ENCODE results near the gene ARHGEF16. TPM values are rescaled to one million over a fixed set of nuclear protein-coding genes. Genes with fewer than 3 reads are reported as not detected.

ARHGEF16 gene
- total RNA-seq, 1 donor from 2014 or later = 4.1 TPM

GRCh38 chr1:3525551-3526482 is 71.4 kb downstream of the ARHGEF16 start:
- Histone ChIP-seq H3K4me1 (ENCODE audit: insufficient read depth, low read length) (peaks cover 11% of the 10 kb centered on the region), H3K9ac (ENCODE audit: low read length) (no peak overlapping the region), H3K27me3 (ENCODE audit: insufficient read depth, low read length) (peaks cover 3% of the 10 kb centered on the region), H3K27ac (ENCODE audit: low read depth, low read length) (no peak overlapping the region), H3K4me2 (ENCODE audit: low read length) (no peak overlapping the region), H2AFZ (ENCODE audit: low read depth, low read length) (no peak overlapping the region), H3K79me2 (ENCODE audit: insufficient read depth, low read length) (no peaks in the 10 kb centered on the region), H3K36me3 (ENCODE audit: insufficient read depth, low read length) (no peaks in the 10 kb centered on the region), H3K9me3 (ENCODE audit: insufficient read depth, low read depth, low read length) (no peaks in the 10 kb centered on the region), H3K4me3 (ENCODE audit: insufficient read depth, low read depth, low read length) (no peak overlapping the region), H4K20me1 (ENCODE audit: insufficient read depth, low read length) (peaks cover 26% of the 10 kb centered on the region)
- FAIRE-seq (no peak), DNase-seq (ENCODE audit: low read depth) (no peak)
- H3K4me1 Mint-ChIP-seq (ENCODE audit: low read depth, unreplicated experiment) = no peaks in the 10 kb centered on the region
- H3K36me3 Mint-ChIP-seq (ENCODE audit: low read depth, unreplicated experiment) = no peaks in the 10 kb centered on the region
- no peak overlapping the region for H3K27ac Mint-ChIP-seq (ENCODE audit: unreplicated experiment)
- H3K4me3 Mint-ChIP-seq (ENCODE audit: unreplicated experiment) = no peak overlapping the region
- TF ChIP-seq CTCF (IDR thresholded peaks at IDR 0.05; ENCODE audit: insufficient read depth, low read depth, low read length) (no peak), EZH2 (IDR thresholded peaks at IDR 0.05; ENCODE audit: insufficient read depth, low read length) (no peak)
- H3K27me3 Mint-ChIP-seq (ENCODE audit: low read depth, unreplicated experiment) = peaks cover 33% of the 10 kb centered on the region
- no peaks in the 10 kb centered on the region for H3K9me3 Mint-ChIP-seq (ENCODE audit: unreplicated experiment)

GRCh38 chr1:3527774-3528173 is 73.3 kb downstream of the ARHGEF16 start:
- Mint-ChIP-seq H3K27ac (ENCODE audit: unreplicated experiment) (no peak overlapping the region), H3K4me1 (ENCODE audit: low read depth, unreplicated experiment) (peaks cover 2% of the 10 kb centered on the region)

More at GRCh38 chr1:3527774-3528173, 73.3 kb downstream of the ARHGEF16 start:
- Histone ChIP-seq H2AFZ (ENCODE audit: low read depth, low read length) (no peak overlapping the region), H3K36me3 (ENCODE audit: insufficient read depth, low read length) (no peaks in the 10 kb centered on the region), H4K20me1 (ENCODE audit: insufficient read depth, low read length) (peaks cover 26% of the 10 kb centered on the region), H3K79me2 (ENCODE audit: insufficient read depth, low read length) (no peaks in the 10 kb centered on the region), H3K4me1 (ENCODE audit: insufficient read depth, low read length) (peaks cover 11% of the 10 kb centered on the region), H3K4me3 (ENCODE audit: insufficient read depth, low read depth, low read length) (no peak overlapping the region), H3K4me2 (ENCODE audit: low read length) (no peak overlapping the region), H3K27ac (ENCODE audit: low read depth, low read length) (no peak overlapping the region), H3K27me3 (ENCODE audit: insufficient read depth, low read length) (peaks cover 3% of the 10 kb centered on the region), H3K9me3 (ENCODE audit: insufficient read depth, low read depth, low read length) (no peaks in the 10 kb centered on the region), H3K9ac (ENCODE audit: low read length) (no peak overlapping the region)
- TF ChIP-seq CTCF (IDR thresholded peaks at IDR 0.05; ENCODE audit: insufficient read depth, low read depth, low read length) (no peak), EZH2 (IDR thresholded peaks at IDR 0.05; ENCODE audit: insufficient read depth, low read length) (no peak)
- Mint-ChIP-seq H3K4me3 (ENCODE audit: unreplicated experiment) (no peak overlapping the region), H3K9me3 (ENCODE audit: unreplicated experiment) (no peaks in the 10 kb centered on the region), H3K27me3 (ENCODE audit: low read depth, unreplicated experiment) (peaks cover 35% of the 10 kb centered on the region), H3K36me3 (ENCODE audit: low read depth, unreplicated experiment) (no peaks in the 10 kb centered on the region)
- DNase-seq (ENCODE audit: low read depth) (no peak), FAIRE-seq (no peak)
